HL-60 (cell line): Measurements from ENCODE around the gene DUSP22.

Source experiments
- DNase-seq, 2 experiments: peaks; one replicate each; pipeline ENCODE4 v3.0.0-alpha.2; 2010 to 2020; ENCODE audit warnings: low read depth in 1 of 2, low spot score in 1 of 2
- H3K27ac ChIP-seq: fragments of 250-450 bp; sonication (Bioruptor Pico); replicated peaks from 2 replicates; pipeline ENCODE4 v1.5.1; 2020; ENCODE audit warnings: mild to moderate bottlenecking, moderate library complexity
- H3K27me3 ChIP-seq: fragments of 250-450 bp; sonication (Bioruptor Pico); 2 replicates; pipeline ENCODE4 v1.5.1; 2021; ENCODE audit warnings: mild to moderate bottlenecking, moderate library complexity; ENCODE audit not compliant: insufficient read depth, poor library complexity, severe bottlenecking
- H3K4me3 ChIP-seq: replicated peaks from 2 replicates; pipeline ENCODE4 v1.5.1; 2011; ENCODE audit warnings: mild to moderate bottlenecking, control low read depth, low read length; ENCODE audit not compliant: insufficient read depth
- GABPA ChIP-seq: IDR thresholded peaks from 2 replicates; pipeline ENCODE4 v1.6.1; 2012; ENCODE audit warnings: low read depth
- POLR2AphosphoS5 ChIP-seq: IDR thresholded peaks from 2 replicates; pipeline ENCODE4 v1.6.1; 2012; ENCODE audit warnings: low read depth
- SPI1 ChIP-seq: IDR thresholded peaks from 2 replicates; pipeline ENCODE4 v1.6.1; 2012; ENCODE audit warnings: low read depth, mild to moderate bottlenecking, borderline replicate concordance
- TF ChIP-seq, protein P1 (sequence below): IDR thresholded peaks from 2 replicates; pipeline ENCODE4 v1.6.1; 2012; ENCODE audit warnings: low read depth; ENCODE audit not compliant: insufficient replicate concordance
- TF ChIP-seq, protein P2 (sequence below): IDR thresholded peaks from one replicate; pipeline ENCODE4 v1.5.1; 2011; ENCODE audit warnings: low read length, control low read depth, inconsistent platforms; ENCODE audit not compliant: insufficient read depth

Gene DUSP22

DNA sequence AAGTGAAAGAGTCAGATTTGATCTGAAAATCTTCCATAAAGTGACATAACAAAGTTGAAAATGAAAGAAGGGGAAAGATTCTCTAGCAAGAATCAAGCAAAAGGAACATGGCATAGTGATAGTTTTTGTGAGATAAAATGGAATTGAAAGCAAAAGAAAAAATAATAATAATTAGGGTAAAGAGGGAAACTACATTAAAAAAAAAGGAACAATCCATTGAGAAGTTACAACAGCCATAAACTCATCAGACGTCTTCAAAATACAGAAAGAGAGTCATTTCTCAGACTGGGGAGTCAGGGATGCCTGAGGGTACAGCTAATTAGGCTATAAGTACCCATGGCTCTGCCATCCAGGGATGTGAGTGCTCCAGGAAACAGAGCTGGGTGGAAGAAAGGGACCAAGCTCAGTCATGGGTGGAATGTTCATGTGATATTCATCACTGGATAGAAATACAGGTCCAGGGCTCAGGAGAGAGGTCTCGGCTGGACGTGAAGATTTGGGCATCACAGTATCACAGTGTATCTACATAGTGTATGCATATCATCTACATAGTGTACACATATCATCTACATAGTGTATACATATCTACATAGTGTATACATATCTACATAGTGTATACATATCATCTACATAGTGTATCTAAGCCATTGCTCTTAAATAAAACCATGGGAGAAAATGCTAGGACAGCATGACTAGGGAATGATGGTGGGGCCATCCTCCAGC is 29.4 kb downstream of the DUSP22 start:
- Histone ChIP-seq H3K27ac (no peak overlapping the region), H3K27me3 (no peaks in the 10 kb centered on the region), H3K4me3 (no peak overlapping the region)
- no peak for TF ChIP-seq GABPA
- no peak for TF ChIP-seq POLR2AphosphoS5
- TF ChIP-seq SPI1: no peak
- TF ChIP-seq, protein P1, sequence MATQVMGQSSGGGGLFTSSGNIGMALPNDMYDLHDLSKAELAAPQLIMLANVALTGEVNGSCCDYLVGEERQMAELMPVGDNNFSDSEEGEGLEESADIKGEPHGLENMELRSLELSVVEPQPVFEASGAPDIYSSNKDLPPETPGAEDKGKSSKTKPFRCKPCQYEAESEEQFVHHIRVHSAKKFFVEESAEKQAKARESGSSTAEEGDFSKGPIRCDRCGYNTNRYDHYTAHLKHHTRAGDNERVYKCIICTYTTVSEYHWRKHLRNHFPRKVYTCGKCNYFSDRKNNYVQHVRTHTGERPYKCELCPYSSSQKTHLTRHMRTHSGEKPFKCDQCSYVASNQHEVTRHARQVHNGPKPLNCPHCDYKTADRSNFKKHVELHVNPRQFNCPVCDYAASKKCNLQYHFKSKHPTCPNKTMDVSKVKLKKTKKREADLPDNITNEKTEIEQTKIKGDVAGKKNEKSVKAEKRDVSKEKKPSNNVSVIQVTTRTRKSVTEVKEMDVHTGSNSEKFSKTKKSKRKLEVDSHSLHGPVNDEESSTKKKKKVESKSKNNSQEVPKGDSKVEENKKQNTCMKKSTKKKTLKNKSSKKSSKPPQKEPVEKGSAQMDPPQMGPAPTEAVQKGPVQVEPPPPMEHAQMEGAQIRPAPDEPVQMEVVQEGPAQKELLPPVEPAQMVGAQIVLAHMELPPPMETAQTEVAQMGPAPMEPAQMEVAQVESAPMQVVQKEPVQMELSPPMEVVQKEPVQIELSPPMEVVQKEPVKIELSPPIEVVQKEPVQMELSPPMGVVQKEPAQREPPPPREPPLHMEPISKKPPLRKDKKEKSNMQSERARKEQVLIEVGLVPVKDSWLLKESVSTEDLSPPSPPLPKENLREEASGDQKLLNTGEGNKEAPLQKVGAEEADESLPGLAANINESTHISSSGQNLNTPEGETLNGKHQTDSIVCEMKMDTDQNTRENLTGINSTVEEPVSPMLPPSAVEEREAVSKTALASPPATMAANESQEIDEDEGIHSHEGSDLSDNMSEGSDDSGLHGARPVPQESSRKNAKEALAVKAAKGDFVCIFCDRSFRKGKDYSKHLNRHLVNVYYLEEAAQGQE: no peak
- TF ChIP-seq, protein P2, sequence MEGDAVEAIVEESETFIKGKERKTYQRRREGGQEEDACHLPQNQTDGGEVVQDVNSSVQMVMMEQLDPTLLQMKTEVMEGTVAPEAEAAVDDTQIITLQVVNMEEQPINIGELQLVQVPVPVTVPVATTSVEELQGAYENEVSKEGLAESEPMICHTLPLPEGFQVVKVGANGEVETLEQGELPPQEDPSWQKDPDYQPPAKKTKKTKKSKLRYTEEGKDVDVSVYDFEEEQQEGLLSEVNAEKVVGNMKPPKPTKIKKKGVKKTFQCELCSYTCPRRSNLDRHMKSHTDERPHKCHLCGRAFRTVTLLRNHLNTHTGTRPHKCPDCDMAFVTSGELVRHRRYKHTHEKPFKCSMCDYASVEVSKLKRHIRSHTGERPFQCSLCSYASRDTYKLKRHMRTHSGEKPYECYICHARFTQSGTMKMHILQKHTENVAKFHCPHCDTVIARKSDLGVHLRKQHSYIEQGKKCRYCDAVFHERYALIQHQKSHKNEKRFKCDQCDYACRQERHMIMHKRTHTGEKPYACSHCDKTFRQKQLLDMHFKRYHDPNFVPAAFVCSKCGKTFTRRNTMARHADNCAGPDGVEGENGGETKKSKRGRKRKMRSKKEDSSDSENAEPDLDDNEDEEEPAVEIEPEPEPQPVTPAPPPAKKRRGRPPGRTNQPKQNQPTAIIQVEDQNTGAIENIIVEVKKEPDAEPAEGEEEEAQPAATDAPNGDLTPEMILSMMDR: no peak
- no peak for DNase-seq

DNA sequence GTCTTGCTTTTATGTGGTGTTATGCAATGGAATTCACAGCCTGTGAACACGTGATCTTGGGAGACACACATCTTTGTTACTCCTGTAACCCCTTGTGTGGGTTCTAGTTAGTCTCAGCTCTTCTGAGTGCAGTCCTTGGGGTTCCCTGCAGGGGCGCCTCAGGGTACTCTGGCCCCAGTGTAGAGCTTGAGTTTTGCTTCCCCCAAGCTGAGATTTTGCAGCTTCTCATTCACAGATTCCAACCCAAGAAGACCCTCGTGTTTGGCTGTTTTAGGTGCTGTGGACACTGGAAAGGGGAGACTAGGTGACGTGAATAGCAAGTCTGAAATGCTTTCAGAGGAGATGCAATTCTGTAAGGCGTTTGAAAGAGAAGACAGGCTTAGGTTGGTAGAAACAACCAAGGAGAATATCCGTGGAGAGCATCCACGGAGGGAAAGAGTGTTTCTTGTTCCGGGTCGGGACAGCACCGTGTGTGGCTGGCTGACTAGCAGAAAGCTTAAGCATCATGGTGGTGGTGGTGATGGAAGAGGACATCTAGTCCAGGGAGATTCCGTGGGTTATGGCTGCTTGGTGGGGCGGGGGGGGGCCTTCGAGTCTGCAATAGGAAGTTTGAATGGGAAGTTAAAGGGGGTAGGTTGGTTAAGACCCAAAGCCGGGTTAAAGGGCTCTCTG is 30.1 kb downstream of the DUSP22 start:
- TF ChIP-seq, protein P1: no peak
- TF ChIP-seq SPI1 (no peak), GABPA (no peak), POLR2AphosphoS5 (no peak)
- TF ChIP-seq, protein P2: no peak
- no peaks in the 10 kb centered on the region for H3K27me3 ChIP-seq

DNA sequence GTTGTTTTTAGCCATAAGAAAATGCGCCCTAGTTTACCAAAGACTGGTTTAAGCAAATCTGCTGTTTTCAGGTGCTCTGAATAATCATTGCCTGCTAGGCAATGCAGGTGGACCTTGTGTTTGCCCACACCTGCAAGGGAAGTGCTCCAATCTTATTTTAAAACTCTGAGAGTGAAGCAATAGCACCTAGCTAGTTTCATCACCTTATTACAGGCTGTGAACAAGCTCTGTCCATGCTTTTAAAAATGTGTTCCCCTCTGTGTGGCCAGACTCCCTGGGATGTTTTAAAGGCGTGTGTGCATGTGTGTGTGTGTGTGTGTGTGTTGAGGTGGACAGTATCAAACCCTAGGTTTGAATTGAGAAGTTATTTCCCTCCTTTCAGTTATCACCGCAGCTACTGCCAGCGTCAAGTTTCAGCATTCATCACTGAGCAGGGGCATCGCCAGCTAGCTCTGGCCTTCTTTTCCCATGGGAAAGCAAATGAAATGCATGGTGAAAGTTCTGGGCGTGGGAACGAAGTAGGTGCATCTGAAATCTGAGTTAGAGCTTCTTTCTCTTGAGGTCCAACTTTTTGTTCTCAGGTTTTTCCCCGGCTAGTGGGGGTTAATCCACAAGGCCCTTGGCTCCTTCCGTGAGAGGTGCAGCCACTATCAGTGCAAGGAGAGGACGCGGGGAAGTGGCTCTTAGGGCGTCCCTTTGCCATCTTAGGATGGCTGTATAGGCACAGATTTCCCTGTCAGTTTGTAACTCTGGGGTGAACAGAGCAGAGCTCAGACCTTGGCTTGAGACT is 30.8 kb downstream of the DUSP22 start:
- TF ChIP-seq GABPA (no peak), POLR2AphosphoS5 (no peak), SPI1 (no peak)
- TF ChIP-seq, protein P2: no peak
- TF ChIP-seq, protein P1: no peak
- no peak for DNase-seq
- no peak overlapping the region for H3K4me3 ChIP-seq
- no peaks in the 10 kb centered on the region for H3K27me3 ChIP-seq
- no peak overlapping the region for H3K27ac ChIP-seq

More for the DNA sequence above, 30.1 kb downstream of the DUSP22 start:
- DNase-seq: no peak
- H3K4me3 ChIP-seq: no peak overlapping the region
- H3K27ac ChIP-seq: no peak overlapping the region
